Mesangial cell (primary cell): ENCODE results near the gene SSH2. TPM values are rescaled to one million over a fixed set of nuclear protein-coding genes. Genes with fewer than 3 reads are reported as not detected.

Source experiments
- total RNA-seq: library from RNA; depleted of rRNA; stranded (reverse); fragments of >200 nt; gene quantifications from 2 replicates; pipeline ENCODE4 v1.2.3, GENCODE V29; 2015

The SSH2 gene, protein sequence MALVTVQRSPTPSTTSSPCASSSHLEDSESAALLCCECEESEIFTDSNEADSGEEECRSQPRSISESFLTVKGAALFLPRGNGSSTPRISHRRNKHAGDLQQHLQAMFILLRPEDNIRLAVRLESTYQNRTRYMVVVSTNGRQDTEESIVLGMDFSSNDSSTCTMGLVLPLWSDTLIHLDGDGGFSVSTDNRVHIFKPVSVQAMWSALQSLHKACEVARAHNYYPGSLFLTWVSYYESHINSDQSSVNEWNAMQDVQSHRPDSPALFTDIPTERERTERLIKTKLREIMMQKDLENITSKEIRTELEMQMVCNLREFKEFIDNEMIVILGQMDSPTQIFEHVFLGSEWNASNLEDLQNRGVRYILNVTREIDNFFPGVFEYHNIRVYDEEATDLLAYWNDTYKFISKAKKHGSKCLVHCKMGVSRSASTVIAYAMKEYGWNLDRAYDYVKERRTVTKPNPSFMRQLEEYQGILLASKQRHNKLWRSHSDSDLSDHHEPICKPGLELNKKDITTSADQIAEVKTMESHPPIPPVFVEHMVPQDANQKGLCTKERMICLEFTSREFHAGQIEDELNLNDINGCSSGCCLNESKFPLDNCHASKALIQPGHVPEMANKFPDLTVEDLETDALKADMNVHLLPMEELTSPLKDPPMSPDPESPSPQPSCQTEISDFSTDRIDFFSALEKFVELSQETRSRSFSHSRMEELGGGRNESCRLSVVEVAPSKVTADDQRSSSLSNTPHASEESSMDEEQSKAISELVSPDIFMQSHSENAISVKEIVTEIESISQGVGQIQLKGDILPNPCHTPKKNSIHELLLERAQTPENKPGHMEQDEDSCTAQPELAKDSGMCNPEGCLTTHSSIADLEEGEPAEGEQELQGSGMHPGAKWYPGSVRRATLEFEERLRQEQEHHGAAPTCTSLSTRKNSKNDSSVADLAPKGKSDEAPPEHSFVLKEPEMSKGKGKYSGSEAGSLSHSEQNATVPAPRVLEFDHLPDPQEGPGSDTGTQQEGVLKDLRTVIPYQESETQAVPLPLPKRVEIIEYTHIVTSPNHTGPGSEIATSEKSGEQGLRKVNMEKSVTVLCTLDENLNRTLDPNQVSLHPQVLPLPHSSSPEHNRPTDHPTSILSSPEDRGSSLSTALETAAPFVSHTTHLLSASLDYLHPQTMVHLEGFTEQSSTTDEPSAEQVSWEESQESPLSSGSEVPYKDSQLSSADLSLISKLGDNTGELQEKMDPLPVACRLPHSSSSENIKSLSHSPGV (N-terminal part only)
- total RNA-seq, result 11.1 and 17.0 TPM in 2 replicates

DNA sequence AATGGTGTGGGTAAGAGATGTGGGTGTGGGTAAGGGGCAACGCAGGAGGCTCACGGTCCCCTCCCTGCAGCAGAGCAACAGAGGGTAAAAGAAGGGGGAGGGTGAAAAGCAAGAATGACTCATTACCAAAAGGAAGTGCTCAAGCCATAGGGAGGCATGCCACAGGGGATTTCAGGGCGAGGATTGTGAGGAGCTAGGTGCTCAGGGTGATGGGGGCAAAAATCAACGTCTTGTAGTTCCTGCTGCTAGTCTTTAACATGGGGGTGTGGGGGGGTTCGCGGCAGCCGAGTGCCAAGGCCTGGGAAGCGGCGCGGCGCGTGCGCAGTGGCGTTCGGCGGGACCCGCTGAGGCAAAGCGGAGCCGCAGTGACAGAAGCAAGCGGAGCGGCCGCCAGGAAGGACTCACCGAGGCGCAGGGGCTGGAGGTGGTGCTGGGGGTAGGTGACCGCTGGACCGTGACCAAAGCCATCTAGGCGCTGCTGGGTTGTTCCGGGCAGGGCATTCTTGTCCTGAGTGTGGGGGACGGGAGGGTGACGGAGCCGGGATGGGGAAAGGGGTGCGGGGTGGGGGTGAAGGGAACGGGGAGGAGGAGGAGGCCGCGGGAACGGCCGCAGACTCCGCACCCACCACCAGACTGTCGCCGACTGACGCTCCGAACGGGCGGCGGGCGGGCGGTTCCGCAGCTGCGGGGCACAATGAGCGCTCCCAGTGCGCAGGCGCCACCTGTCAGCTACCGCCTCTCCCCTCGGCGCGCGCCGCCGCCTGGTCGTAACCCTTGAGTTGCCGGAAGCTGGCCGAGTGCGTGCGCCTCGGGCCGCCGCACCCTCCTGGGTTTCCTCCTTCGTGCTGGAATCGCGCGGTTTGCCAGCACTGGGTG is at the start of gene SSH2:
SSH2 (minus strand) TSS at position 696 of the 876 bp plus-strand sequence; CDS start at position 468, 228 bp downstream.

DNA sequence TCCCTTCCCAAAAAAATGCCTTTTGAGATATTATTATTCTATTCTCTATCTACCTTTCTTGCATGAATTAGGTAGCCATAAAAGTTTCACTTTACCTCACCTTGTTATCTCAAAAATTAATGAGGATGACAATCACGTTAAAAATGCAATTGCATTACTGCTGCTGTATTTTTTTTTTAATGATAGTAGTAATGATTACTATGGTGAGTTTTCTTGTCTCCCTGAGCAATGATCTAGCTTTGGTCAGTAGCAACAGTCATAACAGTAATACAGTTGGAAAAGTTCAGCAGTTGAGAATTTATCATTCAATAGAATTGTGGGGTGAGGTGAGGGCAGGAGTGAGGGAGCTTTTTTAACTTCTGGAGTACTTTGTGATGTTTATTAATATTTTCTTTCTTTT is 11.3 kb upstream of the SSH2 start, which contains the start of gene EFCAB5:
EFCAB5 (plus strand) TSS at position 301 of the 400 bp plus-strand sequence. CDS start 163 bp downstream, outside the sequence.

DNA sequence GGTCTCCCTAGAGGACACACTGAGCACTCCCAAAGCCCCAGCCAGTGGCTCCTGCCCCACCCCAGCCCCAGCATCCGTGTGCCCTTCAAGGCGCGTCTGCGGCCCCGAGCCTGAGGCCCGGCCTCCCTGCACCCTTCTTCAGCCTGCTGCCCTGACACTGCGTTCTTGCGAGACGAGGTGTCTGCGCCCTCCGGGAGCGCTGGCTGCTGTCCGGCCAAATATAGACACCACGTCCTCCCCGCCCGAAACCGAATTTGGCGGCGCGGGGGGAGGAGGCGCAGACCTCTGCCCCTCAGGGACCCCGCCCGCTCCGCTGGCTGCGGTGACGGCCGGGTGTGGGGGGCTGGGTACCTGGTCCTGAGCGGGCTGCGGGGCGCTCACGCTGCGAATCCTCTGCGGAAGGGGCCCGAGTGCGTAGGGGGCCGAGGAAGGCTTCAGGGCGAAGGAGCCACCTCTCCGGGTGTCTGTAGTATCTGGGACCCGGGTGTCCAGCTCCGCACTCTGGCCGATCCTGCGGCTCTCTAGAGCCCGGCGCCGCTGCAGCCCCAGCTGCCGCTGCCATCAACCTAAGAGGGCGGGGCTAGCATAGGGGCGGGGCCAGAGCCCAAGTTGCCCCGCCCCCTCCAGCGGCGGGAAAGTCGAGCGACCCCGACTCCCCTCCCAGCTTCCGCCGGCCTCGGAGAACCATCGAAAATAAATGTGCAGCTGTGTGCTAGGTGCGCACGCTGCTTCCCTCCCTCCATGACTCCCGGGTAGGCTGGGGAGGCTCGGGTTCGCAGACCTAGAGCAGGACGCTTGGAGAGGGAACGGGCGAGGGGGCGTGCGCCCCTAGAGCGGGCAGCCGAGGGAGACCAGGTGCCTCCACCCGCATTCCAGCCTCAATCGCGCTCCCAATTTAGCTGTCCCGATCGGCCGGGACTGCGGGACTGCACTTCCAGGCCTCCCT is 307.4 kb downstream of the SSH2 start, which contains the start of gene CORO6:
CORO6 (minus strand) TSS at position 576 of the 946 bp plus-strand sequence. CDS start 1,491 bp downstream, outside the sequence.

DNA sequence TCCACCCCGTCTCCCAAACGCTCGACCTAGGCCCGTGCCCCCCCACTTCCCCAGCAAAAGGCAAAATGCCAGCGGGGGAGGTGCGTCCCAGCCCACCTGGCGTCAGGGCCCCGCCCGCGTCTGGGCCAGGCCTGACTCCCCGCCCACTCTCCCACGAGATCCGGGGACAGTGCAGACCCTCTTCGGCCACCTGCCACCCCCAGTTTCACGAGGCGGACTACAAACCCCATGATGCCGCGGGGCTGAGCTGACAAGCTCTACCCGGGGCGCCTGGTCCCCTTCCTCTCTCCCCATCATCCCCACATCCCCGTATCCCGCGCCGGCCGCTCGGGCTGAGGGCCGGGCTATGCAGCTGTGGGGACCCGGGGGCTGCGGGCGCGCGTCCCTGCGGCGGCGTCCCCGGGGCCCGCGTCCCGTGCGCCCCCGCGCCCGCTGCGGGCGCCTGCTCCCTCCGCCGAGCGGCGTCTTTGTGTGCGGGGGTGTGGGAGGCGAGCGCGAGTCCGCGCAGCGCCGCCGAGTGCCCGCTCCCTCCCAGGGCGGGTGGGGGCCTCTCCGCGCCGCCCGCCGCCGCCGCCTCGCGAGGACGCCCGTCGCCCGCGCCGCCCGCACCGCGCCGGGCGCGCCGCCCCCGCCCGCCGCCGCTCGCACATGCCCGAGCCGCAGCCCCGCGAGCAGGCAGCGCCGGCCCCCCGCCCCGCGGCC is 337.0 kb downstream of the SSH2 start, which contains the start of gene ANKRD13B:
ANKRD13B (plus strand) TSS at position 283 of the 702 bp plus-strand sequence. CDS start 490 bp downstream, outside the sequence.

DNA sequence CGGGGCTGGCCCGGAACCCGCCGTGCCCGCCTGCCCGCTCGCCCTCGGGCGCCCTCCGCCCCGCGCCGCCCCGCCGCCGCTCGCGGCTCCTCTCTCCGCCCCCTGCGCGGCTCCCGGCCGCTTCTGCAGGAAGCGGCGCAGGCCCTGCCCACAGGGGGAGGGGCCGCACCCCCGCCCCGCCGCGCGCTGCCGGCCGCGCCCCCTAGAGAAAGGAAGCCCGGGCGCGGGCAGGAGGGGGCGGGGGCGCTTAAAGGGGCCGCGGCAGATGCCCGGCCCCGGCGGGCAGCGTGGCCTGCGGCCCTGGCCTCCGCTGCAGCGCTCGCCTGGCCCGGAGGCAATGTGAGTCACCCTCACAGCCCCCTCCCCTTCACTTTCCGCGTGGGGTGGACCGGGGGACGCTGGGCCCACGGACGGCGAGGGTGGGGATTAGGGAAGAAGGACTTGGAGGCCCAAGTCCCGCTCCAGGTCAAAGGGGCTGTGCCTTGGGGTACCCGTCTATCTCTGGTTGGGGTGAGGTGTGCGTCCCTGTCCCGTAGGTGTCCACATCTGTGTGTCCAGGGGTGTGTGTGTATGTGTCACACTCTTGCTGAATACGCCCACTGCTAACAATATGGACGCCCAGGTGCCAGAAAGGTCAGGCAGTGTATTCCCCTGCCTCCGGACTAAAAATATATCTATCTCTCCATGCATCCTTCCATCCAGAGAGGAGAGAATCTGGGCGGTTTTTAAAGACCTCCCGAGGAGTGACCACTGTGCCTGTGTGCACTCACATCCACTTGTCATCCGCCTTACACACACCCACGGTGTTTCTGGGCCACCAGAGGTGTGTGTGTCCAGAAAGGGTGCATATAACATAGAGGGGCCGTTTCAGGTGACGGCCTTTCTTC is 340.3 kb downstream of the SSH2 start, which contains the start of gene GIT1:
GIT1 (minus strand) TSS at position 125 of the 887 bp plus-strand sequence. CDS start 270 bp downstream, outside the sequence.

Other genes with a start within 250 kb of the SSH2 start
- gene EFCAB5, start 11.4 kb upstream of the SSH2 start, total RNA-seq, result 0.13 TPM in 1 of 2 replicates, not detected in the other
- 3.4 and 4.6 TPM in 2 replicates for gene NSRP1, start 186.6 kb upstream of the SSH2 start, total RNA-seq